ENCODE data around the gene CUEDC2.

CUEDC2 gene, protein sequence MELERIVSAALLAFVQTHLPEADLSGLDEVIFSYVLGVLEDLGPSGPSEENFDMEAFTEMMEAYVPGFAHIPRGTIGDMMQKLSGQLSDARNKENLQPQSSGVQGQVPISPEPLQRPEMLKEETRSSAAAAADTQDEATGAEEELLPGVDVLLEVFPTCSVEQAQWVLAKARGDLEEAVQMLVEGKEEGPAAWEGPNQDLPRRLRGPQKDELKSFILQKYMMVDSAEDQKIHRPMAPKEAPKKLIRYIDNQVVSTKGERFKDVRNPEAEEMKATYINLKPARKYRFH

DNA sequence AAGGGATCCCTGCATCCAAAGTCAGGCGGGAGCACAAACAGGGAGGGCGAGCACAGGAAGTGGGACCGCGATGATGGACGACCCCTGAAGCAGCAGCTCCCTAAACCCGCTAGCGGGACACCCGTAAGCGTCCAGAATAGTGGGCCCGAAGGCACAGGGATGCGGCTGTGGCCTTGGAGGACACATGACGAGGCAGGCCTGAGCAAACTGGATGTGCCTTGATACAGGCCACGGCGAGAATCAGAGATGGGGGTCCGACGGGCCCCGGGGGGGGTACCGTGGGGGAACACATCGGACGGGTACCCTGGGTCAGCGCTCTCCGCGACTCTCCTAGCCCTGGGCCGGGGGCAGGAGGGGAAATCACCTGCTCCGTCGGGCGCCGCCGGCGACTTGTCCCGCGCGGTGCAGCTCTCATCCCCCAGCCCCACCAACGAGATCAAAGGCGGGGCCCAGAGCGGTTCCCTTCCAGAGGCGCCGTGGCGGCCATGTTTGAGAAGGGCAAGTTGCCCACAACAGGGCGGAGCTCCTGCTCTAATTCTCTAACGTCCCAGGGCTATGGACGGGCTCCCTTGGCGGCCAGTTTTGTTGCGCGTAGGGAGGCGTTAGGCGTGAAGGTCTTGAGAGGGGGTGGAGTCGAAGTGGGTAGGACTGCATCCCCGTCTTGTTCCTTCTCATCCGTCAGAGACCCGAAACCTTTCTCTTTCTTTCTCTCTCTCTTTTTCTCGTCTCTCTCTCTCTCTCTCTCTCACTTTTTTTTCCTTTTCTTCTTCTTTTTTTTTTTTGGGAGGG, at the start of gene CUEDC2:
TSS of gene CUEDC2 (minus strand) at position 413 of the 789 bp plus-strand sequence. CDS start 7,386 bp downstream, outside the sequence.
- TF ChIP-seq, protein P1, sequence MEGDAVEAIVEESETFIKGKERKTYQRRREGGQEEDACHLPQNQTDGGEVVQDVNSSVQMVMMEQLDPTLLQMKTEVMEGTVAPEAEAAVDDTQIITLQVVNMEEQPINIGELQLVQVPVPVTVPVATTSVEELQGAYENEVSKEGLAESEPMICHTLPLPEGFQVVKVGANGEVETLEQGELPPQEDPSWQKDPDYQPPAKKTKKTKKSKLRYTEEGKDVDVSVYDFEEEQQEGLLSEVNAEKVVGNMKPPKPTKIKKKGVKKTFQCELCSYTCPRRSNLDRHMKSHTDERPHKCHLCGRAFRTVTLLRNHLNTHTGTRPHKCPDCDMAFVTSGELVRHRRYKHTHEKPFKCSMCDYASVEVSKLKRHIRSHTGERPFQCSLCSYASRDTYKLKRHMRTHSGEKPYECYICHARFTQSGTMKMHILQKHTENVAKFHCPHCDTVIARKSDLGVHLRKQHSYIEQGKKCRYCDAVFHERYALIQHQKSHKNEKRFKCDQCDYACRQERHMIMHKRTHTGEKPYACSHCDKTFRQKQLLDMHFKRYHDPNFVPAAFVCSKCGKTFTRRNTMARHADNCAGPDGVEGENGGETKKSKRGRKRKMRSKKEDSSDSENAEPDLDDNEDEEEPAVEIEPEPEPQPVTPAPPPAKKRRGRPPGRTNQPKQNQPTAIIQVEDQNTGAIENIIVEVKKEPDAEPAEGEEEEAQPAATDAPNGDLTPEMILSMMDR (IDR thresholded peaks at IDR 0.05; ENCODE audit: low read depth, low read length): no peak
- peak; percentile 86 for DNase-seq (ENCODE audit: extremely low read depth, low read depth)

DNA sequence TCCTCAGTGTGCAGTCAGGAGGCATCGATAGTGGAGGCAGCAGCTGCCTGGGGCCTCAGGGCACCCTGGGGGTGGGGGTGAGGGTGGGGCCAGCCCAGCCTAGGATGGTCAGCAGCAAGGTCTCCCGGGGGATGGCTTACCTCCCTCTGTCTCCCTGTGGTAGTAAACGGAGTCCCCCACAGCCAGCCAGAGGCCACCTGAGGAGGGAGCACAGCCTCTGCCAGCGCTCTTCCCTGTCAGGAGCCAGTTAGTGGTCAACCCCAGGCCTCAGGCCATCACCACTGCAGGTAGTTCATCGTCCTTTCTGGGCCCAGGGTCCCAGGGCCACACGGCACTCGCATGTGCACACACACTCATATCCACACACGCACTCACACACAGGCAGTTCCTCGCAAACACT, 48.0 kb upstream of the CUEDC2 start:
- TF ChIP-seq, protein P1 (IDR thresholded peaks at IDR 0.05; ENCODE audit: low read depth, low read length): no peak
- no peak for DNase-seq (ENCODE audit: extremely low read depth, low read depth)

DNA sequence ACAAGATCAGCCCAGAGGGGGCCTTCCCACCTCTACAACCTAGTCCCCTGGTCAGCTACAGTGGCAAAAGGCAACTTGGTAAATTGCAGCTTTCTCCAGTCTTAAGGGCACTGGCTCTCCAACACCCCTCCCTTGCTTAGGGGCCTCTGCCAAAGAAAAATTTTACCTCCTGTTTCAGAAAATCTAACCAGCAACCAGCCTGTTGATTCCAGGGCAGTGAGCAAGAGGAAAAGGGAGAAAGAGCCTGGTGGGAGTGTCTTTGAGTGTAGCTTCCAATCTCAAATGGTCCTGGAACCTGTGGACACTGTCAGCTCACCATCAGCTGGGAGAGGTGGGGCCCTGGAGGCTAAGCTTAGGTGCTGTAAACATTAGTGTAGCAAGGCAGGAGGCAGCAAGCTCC, 47.3 kb upstream of the CUEDC2 start:
- no peak for DNase-seq (ENCODE audit: extremely low read depth, low read depth)
- TF ChIP-seq, protein P1 (IDR thresholded peaks at IDR 0.05; ENCODE audit: low read depth, low read length): no peak

DNA sequence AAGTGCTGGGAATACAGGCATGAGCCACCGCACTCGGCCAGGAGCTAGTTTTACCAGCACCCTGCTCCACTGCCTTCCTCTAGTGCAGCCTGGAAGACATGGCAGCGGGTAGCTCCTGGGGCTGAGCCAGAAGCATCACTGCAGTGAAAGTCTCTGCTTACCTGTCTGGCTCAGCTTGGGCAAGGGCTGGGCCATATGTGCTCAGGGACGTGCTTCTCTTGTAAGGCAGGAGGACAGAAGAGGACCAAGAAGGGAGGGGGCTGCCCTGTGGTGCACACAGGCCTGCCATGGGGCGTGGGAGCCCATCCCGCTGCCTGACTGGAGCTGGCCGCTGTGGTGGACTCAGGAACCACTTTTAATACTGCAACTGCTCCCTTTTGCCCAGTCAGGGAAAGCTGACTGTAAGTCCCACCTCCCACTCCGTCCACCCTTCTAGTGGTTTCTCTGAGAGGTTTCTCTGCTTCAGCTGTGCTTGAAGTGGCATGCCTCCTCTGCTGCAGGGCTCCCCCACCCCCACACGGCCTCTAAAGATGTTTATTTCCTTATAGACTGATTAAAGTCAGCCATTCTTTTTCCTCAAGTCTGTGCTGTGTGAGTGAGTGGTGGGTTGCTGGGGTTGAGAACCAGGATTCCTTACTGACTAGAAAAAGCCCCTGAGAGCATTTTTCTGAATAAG, 44.2 kb upstream of the CUEDC2 start:
- TF ChIP-seq, protein P1 (IDR thresholded peaks at IDR 0.05; ENCODE audit: low read depth, low read length): no peak
- no peak for DNase-seq (ENCODE audit: extremely low read depth, low read depth)

DNA sequence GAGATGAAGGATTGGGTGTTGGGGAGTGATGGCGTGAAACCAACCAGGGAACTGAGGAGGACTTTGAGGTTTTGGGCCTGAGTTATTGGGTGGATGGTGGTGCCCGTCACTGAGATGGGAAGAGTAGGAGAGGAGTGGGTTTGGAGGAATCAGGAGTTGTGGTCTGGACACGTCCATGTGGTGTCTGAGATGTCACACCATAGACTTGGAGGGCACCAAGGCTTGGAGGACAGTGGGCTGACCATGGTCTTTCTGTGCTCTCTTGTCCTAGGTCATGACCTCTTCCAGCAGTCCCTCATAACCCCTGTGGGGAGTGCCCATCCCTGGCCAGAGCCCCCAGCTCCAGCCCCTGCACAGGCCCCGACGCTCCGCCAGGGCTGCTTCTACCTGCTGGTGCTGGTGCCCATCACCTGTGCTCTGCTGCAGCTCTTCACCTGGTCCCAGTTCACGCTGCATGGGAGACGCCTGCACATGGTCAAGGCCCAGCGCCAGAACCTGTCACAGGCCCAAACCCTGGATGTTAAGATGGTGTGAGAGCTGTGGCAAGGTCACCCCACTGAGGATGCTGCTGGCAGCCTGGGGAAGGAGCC, 43.2 kb upstream of the CUEDC2 start:
- TF ChIP-seq, protein P1 (IDR thresholded peaks at IDR 0.05; ENCODE audit: low read depth, low read length): no peak
- DNase-seq (ENCODE audit: extremely low read depth, low read depth): no peak

DNA sequence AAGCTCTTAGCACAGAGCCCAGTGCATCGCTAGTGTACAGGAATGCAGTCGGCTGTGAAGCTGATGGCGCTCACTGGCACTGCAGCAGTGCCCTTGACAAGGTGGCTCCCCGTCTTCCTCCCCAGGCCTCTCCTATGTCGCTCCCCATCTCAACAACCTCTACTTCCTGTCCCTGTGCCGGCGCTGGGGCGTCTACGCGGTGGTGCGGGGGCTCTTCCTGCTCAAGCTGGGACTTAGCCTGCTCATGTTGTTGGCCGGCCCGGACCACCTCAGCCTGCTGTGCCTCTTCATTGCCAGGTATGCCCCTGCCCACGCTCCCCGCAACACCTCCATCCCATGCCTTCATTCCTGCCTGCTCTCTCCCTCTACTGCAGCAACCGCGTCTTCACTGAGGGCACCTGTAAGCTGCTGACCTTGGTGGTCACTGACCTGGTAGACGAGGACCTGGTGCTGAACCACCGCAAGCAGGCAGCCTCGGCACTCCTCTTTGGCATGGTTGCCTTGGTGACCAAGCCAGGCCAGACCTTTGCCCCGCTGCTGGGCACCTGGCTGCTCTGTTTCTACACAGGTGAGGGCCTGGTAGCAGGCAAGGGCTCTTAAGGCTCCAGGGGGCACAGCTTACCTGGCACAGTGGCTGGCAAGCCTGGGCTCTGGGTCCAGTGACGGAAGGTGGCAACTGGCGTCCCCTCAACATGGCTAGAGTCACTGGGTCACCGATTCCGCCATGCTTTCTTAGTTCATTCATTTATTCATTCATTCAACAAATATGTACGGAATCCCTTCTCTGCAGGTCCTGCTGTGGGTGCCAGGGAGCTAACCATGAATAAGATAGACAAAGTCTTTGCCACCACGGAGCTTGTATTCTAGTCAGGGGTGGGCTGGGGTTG, 41.3 kb upstream of the CUEDC2 start:
- TF ChIP-seq, protein P1 (IDR thresholded peaks at IDR 0.05; ENCODE audit: low read depth, low read length): no peak

More for the DNA sequence above, 41.3 kb upstream of the CUEDC2 start:
- DNase-seq (ENCODE audit: extremely low read depth, low read depth): no peak

Data from AG09319 (cell line).